Tibial artery (tissue), 4 donors: ENCODE results near the gene SCRN1.
"Not testable (repeated sequence)": the region's sequence is repeated elsewhere in the genome, so short reads cannot be mapped to it uniquely, and the experiment has no call there.

ENCODE experiments used
- DNase-seq, 2 donors: peaks; one replicate each; pipeline ENCODE4 v3.0.0-alpha.2; 2019
- H3K27ac ChIP-seq, 2 donors: fragments of 200-600 bp; sonication (generic) in 1 of 2; 1 replicate in 1 of 2; 2 replicates in 1 of 2; pipeline ENCODE4 v1.5.1; 2018 to 2019; ENCODE audit warnings: mild to moderate bottlenecking in 1 of 2
- H3K27me3 ChIP-seq, 2 donors: fragments of 200-600 bp; sonication (generic) in 1 of 2; one replicate each; pipeline versions ENCODE4 v1.5.1 to v1.6.0; 2016 to 2019
- H3K36me3 ChIP-seq, 3 donors: fragments of 200-600 bp; sonication (generic) in 2 of 3; one replicate each; pipeline ENCODE4 v1.5.1; 2016 to 2019; ENCODE audit warnings: mild to moderate bottlenecking in 2 of 3
- H3K4me1 ChIP-seq, 4 donors: fragments of 200-600 bp; sonication (generic) in 2 of 4; 1 replicate in 3 of 4; 2 replicates in 1 of 4; pipeline ENCODE4 v1.5.1; 2016 to 2019
- H3K4me3 ChIP-seq, 2 donors: fragments of 200-600 bp; sonication (generic) in 1 of 2; 1 replicate in 1 of 2; 2 replicates in 1 of 2; pipeline ENCODE4 v1.5.1; 2018 to 2019; ENCODE audit warnings: mild to moderate bottlenecking in 2 of 2
- H3K9me3 ChIP-seq, 3 donors: fragments of 200-600 bp; sonication (generic) in 1 of 3; one replicate each; pipeline ENCODE4 v1.5.1; 2016 to 2019
- CTCF ChIP-seq, 2 experiments: fragments of 200-600 bp in 1 of 2; fragments of 450-650 bp in 1 of 2; IDR thresholded peaks; one replicate each; pipeline ENCODE4 v1.5.1; 2017 to 2019; ENCODE audit warnings: antibody characterized with exemption in 2 of 2, mild to moderate bottlenecking in 1 of 2, moderate library complexity in 1 of 2
- intact Hi-C: fragments of 100-400 bp; cut with DNase I; formaldehyde crosslinking; loops from one replicate; pipeline ENCODE4 v1.15.0; 2023; ENCODE audit warnings: low total_unique reads

SCRN1 gene

GRCh38 chr7:29893351-29893965, 96.1 kb downstream of the SCRN1 start:
- intact Hi-C loops: no loop called here
- H3K9me3 ChIP-seq: no peaks in the 10 kb centered on the region
- H3K27ac ChIP-seq: no peak overlapping the region
- no peak for TF ChIP-seq CTCF (IDR thresholded peaks at IDR 0.05)
- no peaks in the 10 kb centered on the region for H3K4me1 ChIP-seq
- peaks cover 7 to 32% (median 12%) of the 10 kb centered on the region in 3 donors for H3K36me3 ChIP-seq
- H3K27me3 ChIP-seq: no peaks in the 10 kb centered on the region
- H3K4me3 ChIP-seq: no peak overlapping the region
- DNase-seq: no peak

GRCh38 chr7:29892231-29892630, 97.4 kb downstream of the SCRN1 start:
- Histone ChIP-seq H3K9me3 (no peaks in the 10 kb centered on the region), H3K4me3 (no peak overlapping the region), H3K36me3 (peaks cover 4 to 37% (median 16%) of the 10 kb centered on the region in 3 donors), H3K27ac (no peak overlapping the region), H3K27me3 (no peaks in the 10 kb centered on the region), H3K4me1 (no peaks in the 10 kb centered on the region)
- intact Hi-C loops: no loop called here
- no peak for TF ChIP-seq CTCF (IDR thresholded peaks at IDR 0.05)
- no peak for DNase-seq

- Histone ChIP-seq H3K4me1 (no peaks in the 10 kb centered on the region), H3K27ac (no peak overlapping the region), H3K9me3 (no peaks in the 10 kb centered on the region), H3K36me3 (peaks cover 1 to 34% (median 16%) of the 10 kb centered on the region in 3 donors), H3K4me3 (no peak overlapping the region), H3K27me3 (no peaks in the 10 kb centered on the region)
- intact Hi-C loops: no loop called here
- no peak for DNase-seq
- no peak for TF ChIP-seq CTCF (IDR thresholded peaks at IDR 0.05)
Measured at GRCh38 chr7:29891766-29892165, 97.8 kb downstream of the SCRN1 start.

- H3K4me3 ChIP-seq, DNase-seq, intact Hi-C loops, H3K9me3 ChIP-seq, H3K4me1 ChIP-seq, H3K27me3 ChIP-seq, H3K27ac ChIP-seq: not testable (repeated sequence)
- peaks cover 0 to 32% (median 16%) of the 10 kb centered on the region in 3 donors for H3K36me3 ChIP-seq
Measured at GRCh38 chr7:29890786-29891185, 98.8 kb downstream of the SCRN1 start.

- no peak for DNase-seq
- intact Hi-C loops: no loop called here
- no peak for TF ChIP-seq CTCF (IDR thresholded peaks at IDR 0.05)
Measured at GRCh38 chr7:29890251-29890650, 99.3 kb downstream of the SCRN1 start.

GRCh38 chr7:29889288-29889687, 100.3 kb downstream of the SCRN1 start:
- H3K36me3 ChIP-seq: peaks cover 0 to 32% (median 16%) of the 10 kb centered on the region in 3 donors
- intact Hi-C loops: no loop called here
- peaks cover 0 to 12% (median 2%) of the 10 kb centered on the region in 4 donors for H3K4me1 ChIP-seq
- H3K4me3 ChIP-seq: no peak overlapping the region
- TF ChIP-seq CTCF (IDR thresholded peaks at IDR 0.05): no peak
- H3K9me3 ChIP-seq: no peaks in the 10 kb centered on the region
- no peak overlapping the region for H3K27ac ChIP-seq
- no peaks in the 10 kb centered on the region for H3K27me3 ChIP-seq
- no peak for DNase-seq

More at GRCh38 chr7:29890251-29890650, 99.3 kb downstream of the SCRN1 start:
- Histone ChIP-seq H3K9me3 (no peaks in the 10 kb centered on the region), H3K4me1 (peaks cover 0 to 3% (median 0%) of the 10 kb centered on the region in 4 donors), H3K27ac (no peak overlapping the region), H3K4me3 (no peak overlapping the region), H3K36me3 (peaks cover 0 to 32% (median 16%) of the 10 kb centered on the region in 3 donors), H3K27me3 (no peaks in the 10 kb centered on the region)
